ENCODE results near the gene RASAL2.
"Not testable (repeated sequence)": the region's sequence is repeated elsewhere in the genome, so short reads cannot be mapped to it uniquely, and the experiment has no call there.

The RASAL2 gene

GRCh38 chr1:178283409-178283808 is 189.5 kb downstream of the RASAL2 start:
- no peak for DNase-seq (ENCODE audit: low read depth)

DNA sequence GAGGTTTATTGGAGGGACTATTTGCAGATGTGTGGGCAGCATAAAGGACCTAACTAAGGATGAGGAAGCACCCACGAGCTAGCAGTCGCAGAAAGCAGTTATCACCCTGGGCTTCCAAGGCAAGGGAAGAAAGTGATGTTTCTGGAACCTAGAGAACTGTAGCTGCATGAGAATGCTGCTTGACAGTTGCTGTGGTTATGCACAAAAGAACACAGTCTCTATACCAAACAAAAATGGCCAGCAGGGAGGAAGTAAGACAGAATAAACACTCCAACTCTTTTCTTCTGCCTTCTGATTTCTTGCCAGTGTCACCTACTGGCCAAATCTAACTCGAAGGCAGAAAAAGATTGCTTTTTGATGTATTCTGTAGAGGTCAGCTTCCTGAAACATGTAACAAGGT is 190.2 kb downstream of the RASAL2 start:
- DNase-seq (ENCODE audit: low read depth), result no peak

GRCh38 chr1:178291166-178291565 is 197.3 kb downstream of the RASAL2 start:
- no peak for DNase-seq (ENCODE audit: low read depth)

- no peak for DNase-seq (ENCODE audit: low read depth)
Observed at GRCh38 chr1:178294654-178295053, 200.8 kb downstream of the RASAL2 start.

GRCh38 chr1:178300352-178300699 is 206.4 kb downstream of the RASAL2 start:
- no peak for DNase-seq (ENCODE audit: low read depth)

DNA sequence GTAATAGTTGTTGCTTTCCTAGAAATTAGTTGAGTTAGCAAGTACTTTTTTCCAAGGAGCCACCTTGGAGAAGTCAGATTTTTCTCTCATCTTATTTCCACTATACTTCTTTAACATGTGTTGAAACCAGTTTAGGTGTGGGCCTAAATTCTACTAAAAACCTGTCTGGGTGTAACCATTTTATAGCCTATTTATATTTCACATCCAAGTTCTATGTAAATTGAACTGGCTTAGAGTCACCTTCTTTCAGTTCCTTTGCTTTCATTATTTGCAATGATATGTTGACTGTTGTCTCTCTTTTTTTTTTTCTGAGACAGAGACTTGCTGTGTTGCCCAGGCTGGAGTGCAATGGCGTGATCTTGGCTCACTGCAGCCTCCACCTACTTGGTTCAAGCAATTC is 207.2 kb downstream of the RASAL2 start:
- DNase-seq (ENCODE audit: low read depth), result no peak

DNA sequence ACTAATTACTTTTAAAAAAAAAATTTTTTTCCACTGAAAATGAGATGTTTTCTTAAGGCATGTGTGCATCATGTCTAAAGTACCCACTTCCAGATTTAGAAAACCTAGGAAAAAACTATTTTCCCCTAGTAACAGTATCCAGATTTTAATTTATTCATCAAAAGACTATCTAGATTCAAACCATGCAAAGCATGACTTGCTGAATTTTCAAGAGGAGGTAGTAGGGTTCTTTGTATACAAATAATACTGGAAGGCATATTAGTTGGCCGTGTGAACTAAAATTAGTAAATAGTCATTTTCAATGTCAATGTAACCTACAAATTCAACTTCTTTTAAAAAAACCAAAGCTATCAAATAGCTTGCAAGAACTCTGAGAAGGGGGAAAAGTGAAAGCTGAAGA is 213.4 kb downstream of the RASAL2 start:
- no peak for DNase-seq (ENCODE audit: low read depth)

DNA sequence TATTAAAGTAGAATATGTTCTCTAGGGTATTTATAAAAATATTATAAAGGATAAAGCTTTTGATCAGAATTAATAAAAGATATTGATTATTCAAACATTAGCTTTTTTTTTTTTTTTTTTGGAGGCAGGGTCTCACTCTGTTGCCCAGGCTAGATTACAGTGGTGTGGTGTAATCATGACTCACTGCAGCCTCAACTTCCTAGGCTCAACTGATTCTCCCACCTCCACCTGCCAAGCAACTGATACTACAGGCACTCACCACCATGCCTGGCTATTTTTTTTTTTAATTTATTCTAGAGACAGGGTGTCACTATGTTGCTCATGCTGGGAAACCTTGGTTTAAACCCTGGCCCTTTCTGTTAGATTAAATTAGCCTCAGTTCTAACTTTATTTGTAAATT is 214.5 kb downstream of the RASAL2 start:
- DNase-seq (ENCODE audit: low read depth), result no peak

GRCh38 chr1:178310685-178311105 is 216.8 kb downstream of the RASAL2 start:
- DNase-seq (ENCODE audit: low read depth), result no peak

GRCh38 chr1:178311164-178311563 is 217.3 kb downstream of the RASAL2 start:
- DNase-seq (ENCODE audit: low read depth), result no peak

DNA sequence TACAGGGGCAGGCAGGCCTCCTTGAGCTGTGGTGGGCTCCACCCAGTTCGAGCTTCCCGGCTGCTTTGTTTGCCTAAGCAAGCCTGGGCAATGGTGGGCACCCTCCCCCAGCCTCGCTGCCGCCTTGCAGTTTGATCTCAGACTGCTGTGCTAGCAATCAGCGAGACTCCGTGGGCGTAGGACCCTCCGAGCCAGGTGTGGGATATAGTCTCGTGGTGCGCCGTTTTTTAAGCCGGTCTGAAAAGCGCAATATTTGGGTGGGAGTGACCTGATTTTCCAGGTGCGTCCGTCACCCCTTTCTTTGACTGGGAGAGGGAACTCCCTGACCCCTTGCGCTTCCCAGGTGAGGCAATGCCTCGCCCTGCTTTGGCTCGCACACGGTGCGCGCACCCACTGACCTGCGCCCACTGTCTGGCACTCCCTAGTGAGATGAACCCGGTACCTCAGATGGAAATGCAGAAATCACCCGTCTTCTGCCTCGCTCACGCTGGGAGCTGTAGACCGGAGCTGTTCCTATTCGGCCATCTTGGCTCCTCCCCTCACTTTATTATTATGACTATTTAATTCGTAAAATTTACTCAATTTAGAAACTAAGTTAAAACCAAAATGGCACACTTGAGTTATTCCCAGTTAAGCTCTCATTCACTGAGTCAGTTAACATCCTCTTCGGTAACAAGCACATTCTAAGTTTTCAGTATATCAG is 226.5 kb downstream of the RASAL2 start:
- not testable (repeated sequence) for DNase-seq (ENCODE audit: low read depth)

- no peak for DNase-seq (ENCODE audit: low read depth)
Observed at GRCh38 chr1:178323067-178323466, 229.2 kb downstream of the RASAL2 start.

DNA sequence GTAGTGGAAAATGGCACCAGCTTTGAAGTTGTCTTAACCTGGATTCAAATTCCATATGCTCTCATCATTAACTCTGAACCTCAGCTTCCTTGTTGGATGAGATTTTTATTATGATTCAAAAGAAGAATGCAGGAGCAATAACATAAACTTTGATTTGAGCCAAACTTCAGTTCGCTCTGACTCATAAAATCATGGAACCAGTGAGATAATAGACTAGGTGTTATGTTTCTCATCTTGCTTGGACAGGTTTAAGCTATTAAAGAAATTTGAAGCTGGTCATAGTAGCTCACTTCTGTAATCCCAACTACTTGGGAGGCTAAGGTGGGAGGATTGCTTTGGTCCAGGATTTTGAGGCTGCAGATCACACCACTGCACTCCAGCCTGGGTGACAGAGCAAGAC is 230.1 kb downstream of the RASAL2 start:
- DNase-seq (ENCODE audit: low read depth), result no peak

DNA sequence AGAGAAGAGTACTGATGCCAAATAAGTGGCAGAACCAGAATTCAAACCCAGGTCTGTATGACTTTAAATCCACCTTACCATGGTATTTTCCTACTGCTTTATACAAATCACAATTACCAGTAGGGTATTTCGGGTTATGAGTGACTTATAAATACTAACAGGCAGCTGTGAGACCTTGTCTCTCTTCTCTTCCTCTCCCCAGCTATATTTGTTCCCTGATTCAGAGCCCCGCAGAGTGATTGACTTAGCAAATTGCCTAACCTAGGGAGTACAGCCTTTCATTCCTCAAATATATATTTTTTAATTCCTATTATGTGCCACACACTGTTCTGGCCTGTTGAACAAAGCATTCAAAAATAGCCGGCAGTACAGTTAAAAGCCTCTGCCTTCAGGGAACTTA is 234.8 kb downstream of the RASAL2 start:
- no peak for DNase-seq (ENCODE audit: low read depth)

GRCh38 chr1:178330153-178330552 is 236.2 kb downstream of the RASAL2 start:
- no peak for DNase-seq (ENCODE audit: low read depth)

DNA sequence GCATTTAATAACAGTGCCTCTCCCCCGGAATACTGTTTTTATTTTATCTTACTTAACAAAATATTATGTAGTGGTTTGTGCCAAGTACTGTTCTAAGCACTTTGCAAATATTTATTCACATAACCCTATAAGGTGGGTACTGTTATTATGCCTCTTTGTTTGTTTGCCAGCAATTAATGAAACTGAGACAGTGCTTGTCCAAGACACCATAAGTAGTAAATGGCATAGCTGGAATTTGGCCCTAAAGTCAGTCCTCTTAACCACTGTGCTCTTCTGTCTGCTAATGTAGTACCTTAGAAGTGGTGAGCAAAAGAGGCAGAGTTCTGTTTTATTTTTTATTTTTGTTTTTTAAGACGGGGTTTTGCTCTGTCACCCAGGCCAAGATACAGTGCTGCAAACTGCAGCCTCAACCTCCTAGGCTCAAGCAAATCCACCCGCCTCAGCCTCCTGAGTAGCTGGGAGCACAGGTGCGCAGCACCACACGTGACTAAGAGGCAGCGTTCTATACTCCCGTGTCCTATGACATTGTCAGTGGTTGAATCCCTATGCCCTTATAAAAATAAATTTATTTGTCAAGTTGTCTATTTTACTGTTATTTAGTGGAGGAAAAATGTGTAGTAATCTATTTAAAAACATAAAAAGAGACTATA is 237.1 kb downstream of the RASAL2 start:
- no peak for DNase-seq (ENCODE audit: low read depth)

DNA sequence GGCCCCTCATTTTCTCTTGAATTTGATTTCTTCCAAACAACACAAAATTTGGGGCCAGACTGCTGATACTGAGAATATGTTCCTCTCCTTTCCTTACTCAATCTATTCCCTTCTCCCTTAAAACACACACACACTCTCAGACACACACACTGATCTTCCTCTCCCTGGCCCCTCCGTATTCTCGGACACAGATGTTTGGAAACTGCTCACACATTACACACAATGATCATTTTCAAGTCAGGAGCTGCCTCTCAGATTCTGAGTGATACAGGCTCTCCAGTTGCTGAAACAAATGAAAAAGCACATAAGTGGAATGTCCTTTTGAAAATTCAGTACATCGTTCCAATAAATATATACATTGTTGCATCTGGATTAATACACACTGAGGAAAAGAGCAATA is 241.5 kb downstream of the RASAL2 start:
- no peak for DNase-seq (ENCODE audit: low read depth)

- DNase-seq (ENCODE audit: low read depth), result no peak
Observed at GRCh38 chr1:178337091-178337706, 243.3 kb downstream of the RASAL2 start.

- DNase-seq (ENCODE audit: low read depth), result no peak
Observed at GRCh38 chr1:178339834-178340233, 245.9 kb downstream of the RASAL2 start.

- no peak for DNase-seq (ENCODE audit: low read depth)
Observed at GRCh38 chr1:178341261-178341956, 247.5 kb downstream of the RASAL2 start.

- DNase-seq (ENCODE audit: low read depth), result no peak
Observed at GRCh38 chr1:178342745-178343144, 248.8 kb downstream of the RASAL2 start.

DNA sequence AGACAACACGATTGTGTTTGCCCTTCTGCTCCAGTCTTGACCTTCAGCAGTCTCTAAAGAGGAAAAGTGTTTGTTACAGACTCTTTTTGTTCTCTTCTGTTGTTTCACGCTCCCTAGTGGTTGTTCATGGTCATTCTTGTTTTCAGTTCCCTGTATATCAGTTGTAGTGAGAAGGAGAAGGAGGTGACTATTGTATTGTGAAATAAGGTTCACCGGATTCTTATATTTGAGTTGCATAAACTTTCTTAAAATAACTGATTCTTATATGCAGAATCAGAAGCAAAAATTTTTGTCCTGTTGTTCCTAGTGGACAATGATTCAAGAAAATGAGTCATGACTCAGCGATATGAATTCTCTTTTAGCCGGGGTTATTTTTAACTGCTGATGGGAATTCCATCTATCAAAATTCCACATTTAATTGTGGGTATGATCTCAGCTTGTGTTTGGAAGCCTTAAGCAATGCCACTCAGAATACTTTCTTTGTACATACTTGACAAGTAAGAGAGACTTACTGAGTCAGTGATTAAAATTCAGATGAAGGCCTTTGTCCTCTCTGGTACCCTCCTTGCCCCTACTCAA is 250.7 kb downstream of the RASAL2 start:
- DNase-seq (ENCODE audit: low read depth), result no peak

DNA sequence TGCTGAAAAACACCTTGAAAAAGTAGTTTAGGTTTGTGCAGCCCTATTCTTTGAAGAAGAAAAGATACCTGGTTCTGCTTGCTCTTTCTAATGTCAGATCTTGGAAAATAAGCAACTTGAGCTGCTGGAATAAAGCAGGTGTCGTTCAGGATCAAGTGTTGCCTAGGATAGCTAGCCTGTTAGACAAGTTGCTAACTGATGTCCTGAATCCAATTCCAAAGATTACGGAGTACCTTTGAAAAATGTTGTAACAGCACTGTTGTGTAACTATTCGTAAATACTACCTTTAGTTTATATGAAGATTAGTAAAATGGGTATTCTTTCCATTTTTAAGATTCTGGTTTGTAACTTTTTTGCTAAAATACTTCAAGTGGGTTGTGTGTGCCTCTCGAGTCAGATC is 251.3 kb downstream of the RASAL2 start:
- DNase-seq (ENCODE audit: low read depth), result no peak

Data from stimulated activated CD4-positive, alpha-beta T cell treated with anti-CD3 and anti-CD28 coated beads, Interleukin-2, amount 100 ng/mL, for 4 hours (primary cell).